Panc1 (cell line): ENCODE results near the gene FMO1.

Experiments
- POLR2AphosphoS5 ChIP-seq: IDR thresholded peaks from 2 replicates; pipeline ENCODE4 v1.6.1; 2012; ENCODE audit warnings: mild to moderate bottlenecking, low read depth, low read length, moderate library complexity
- SIN3A ChIP-seq: IDR thresholded peaks from 2 replicates; pipeline ENCODE4 v1.6.1; 2012; ENCODE audit warnings: low read depth, mild to moderate bottlenecking, low read length, moderate library complexity, borderline replicate concordance; ENCODE audit not compliant: insufficient read depth
- TF ChIP-seq, protein P1 (sequence below): fragments of 450-650 bp; IDR thresholded peaks from 2 replicates; pipeline ENCODE4 v1.5.1; 2017; ENCODE audit warnings: mild to moderate bottlenecking
- TF ChIP-seq, protein P2 (sequence below), 2 experiments: IDR thresholded peaks; 2 replicates each; pipeline ENCODE4 v1.6.1; 2011 to 2012; ENCODE audit warnings: low read depth in 2 of 2, control low read depth in 1 of 2, low read length in 1 of 2, mild to moderate bottlenecking in 1 of 2, moderate library complexity in 1 of 2; ENCODE audit not compliant: insufficient read depth in 1 of 2

- TF ChIP-seq, protein P1, sequence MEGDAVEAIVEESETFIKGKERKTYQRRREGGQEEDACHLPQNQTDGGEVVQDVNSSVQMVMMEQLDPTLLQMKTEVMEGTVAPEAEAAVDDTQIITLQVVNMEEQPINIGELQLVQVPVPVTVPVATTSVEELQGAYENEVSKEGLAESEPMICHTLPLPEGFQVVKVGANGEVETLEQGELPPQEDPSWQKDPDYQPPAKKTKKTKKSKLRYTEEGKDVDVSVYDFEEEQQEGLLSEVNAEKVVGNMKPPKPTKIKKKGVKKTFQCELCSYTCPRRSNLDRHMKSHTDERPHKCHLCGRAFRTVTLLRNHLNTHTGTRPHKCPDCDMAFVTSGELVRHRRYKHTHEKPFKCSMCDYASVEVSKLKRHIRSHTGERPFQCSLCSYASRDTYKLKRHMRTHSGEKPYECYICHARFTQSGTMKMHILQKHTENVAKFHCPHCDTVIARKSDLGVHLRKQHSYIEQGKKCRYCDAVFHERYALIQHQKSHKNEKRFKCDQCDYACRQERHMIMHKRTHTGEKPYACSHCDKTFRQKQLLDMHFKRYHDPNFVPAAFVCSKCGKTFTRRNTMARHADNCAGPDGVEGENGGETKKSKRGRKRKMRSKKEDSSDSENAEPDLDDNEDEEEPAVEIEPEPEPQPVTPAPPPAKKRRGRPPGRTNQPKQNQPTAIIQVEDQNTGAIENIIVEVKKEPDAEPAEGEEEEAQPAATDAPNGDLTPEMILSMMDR = no peak
- no peak for TF ChIP-seq POLR2AphosphoS5
- TF ChIP-seq SIN3A = no peak
- TF ChIP-seq, protein P2, sequence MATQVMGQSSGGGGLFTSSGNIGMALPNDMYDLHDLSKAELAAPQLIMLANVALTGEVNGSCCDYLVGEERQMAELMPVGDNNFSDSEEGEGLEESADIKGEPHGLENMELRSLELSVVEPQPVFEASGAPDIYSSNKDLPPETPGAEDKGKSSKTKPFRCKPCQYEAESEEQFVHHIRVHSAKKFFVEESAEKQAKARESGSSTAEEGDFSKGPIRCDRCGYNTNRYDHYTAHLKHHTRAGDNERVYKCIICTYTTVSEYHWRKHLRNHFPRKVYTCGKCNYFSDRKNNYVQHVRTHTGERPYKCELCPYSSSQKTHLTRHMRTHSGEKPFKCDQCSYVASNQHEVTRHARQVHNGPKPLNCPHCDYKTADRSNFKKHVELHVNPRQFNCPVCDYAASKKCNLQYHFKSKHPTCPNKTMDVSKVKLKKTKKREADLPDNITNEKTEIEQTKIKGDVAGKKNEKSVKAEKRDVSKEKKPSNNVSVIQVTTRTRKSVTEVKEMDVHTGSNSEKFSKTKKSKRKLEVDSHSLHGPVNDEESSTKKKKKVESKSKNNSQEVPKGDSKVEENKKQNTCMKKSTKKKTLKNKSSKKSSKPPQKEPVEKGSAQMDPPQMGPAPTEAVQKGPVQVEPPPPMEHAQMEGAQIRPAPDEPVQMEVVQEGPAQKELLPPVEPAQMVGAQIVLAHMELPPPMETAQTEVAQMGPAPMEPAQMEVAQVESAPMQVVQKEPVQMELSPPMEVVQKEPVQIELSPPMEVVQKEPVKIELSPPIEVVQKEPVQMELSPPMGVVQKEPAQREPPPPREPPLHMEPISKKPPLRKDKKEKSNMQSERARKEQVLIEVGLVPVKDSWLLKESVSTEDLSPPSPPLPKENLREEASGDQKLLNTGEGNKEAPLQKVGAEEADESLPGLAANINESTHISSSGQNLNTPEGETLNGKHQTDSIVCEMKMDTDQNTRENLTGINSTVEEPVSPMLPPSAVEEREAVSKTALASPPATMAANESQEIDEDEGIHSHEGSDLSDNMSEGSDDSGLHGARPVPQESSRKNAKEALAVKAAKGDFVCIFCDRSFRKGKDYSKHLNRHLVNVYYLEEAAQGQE (IDR thresholded peaks at IDR 0.05; ENCODE audit: insufficient read depth in 1 of 2, low read depth in 2 of 2, low read length in 1 of 2) = no peak
Measured at GRCh38 chr1:171300401-171300800, 52.1 kb downstream of the FMO1 start.
